ENCODE results near the gene PTH1R.

Gene PTH1R

GRCh38 chr3:46916278-46916677 is 38.8 kb downstream of the PTH1R start:
- TF ChIP-seq, protein P1, sequence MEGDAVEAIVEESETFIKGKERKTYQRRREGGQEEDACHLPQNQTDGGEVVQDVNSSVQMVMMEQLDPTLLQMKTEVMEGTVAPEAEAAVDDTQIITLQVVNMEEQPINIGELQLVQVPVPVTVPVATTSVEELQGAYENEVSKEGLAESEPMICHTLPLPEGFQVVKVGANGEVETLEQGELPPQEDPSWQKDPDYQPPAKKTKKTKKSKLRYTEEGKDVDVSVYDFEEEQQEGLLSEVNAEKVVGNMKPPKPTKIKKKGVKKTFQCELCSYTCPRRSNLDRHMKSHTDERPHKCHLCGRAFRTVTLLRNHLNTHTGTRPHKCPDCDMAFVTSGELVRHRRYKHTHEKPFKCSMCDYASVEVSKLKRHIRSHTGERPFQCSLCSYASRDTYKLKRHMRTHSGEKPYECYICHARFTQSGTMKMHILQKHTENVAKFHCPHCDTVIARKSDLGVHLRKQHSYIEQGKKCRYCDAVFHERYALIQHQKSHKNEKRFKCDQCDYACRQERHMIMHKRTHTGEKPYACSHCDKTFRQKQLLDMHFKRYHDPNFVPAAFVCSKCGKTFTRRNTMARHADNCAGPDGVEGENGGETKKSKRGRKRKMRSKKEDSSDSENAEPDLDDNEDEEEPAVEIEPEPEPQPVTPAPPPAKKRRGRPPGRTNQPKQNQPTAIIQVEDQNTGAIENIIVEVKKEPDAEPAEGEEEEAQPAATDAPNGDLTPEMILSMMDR (conservative IDR thresholded peaks at IDR 0.05; ENCODE audit: control insufficient read depth, insufficient read depth, low read depth, low read length), result no peak
- DNase-seq (ENCODE audit: low read depth), result no peak

DNA sequence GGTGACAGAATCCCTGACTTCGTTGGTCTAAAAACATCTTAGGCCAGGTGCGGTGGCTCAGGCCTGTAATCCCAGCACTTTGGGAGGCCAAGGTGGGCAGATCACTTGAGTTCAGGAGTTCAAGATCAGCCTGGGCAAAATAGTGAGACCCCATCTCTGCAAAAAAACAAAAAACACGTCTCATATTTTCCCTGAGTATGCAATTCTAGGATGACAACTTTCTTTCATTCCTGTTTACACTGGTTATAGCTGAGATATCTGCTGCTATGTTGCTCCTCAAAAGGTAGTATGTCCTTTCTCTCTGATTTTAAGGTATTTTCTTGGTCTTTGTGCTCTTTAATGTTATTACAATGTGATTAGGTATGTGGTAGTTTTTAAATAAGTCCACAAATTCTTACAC is 39.3 kb downstream of the PTH1R start:
- DNase-seq (ENCODE audit: low read depth), result no peak
- TF ChIP-seq, protein P1 (conservative IDR thresholded peaks at IDR 0.05; ENCODE audit: control insufficient read depth, insufficient read depth, low read depth, low read length), result no peak
- no peak overlapping the region for H3K4me3 ChIP-seq (ENCODE audit: control insufficient read depth, low read depth, low read length)

More at GRCh38 chr3:46916278-46916677, 38.8 kb downstream of the PTH1R start:
- no peak overlapping the region for H3K4me3 ChIP-seq (ENCODE audit: control insufficient read depth, low read depth, low read length)

DNA sequence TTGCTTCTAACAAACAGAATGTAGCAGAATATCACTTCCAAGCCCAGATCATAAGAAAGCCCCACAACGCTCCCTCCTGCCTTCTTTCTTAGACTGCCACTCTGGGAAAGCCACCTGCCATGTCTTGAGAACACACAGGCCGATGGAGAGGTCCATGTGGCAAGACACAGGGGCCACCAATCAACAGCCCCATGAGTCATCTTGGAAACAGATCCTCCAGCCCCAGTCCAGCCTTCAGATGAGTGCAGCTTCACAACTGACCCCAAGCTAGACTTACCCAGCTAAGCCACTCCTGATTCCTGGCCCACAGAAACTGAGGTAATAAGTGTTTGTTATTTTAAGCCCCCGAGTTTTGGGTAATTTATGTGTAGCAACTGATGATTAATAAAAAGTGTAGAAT is 39.7 kb downstream of the PTH1R start:
- TF ChIP-seq, protein P1 (conservative IDR thresholded peaks at IDR 0.05; ENCODE audit: control insufficient read depth, insufficient read depth, low read depth, low read length), result no peak
- peak; percentile 14 for DNase-seq (ENCODE audit: low read depth)
- no peak overlapping the region for H3K4me3 ChIP-seq (ENCODE audit: control insufficient read depth, low read depth, low read length)

DNA sequence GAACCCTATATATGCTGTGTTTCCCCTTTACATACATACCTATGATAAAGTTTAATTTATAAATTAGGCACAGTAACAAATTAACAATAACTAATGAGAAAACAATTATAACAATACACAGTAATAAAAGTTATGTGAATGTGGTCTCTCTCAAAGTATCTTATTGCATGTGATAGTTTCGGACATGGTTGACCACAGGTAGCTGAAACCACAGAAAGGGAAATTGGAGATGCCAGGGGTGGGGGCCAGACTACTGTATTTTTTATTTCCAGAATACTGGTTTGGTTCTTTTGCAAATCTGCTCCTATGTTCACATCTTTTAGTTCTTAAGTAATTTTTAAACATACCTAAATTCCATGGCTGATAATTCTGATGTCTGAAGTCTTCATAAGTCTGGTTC is 40.7 kb downstream of the PTH1R start:
- TF ChIP-seq, protein P1 (conservative IDR thresholded peaks at IDR 0.05; ENCODE audit: control insufficient read depth, insufficient read depth, low read depth, low read length), result no peak
- H3K4me3 ChIP-seq (ENCODE audit: control insufficient read depth, low read depth, low read length), result no peak overlapping the region
- no peak for DNase-seq (ENCODE audit: low read depth)

DNA sequence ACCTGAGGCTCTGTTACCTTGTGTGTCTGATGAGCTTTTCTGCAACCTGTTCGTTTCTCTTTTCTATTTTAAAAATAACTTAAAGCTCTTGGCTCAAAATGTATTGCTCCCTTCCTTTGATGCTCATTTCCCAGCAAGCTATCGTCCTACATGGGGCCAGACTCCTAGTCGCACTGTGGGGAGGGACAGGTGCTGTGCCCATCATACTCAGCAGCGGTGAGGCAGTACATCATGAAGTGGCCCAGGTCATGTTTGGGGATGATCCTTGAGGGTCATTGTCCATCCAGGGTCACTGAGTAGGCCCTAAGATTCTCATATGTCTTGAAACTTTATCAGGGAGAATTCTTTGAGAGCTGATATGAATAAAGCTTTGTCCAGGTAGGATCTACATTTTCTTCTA is 41.1 kb downstream of the PTH1R start:
- DNase-seq (ENCODE audit: low read depth), result no peak
- TF ChIP-seq, protein P1 (conservative IDR thresholded peaks at IDR 0.05; ENCODE audit: control insufficient read depth, insufficient read depth, low read depth, low read length), result no peak
- no peak overlapping the region for H3K4me3 ChIP-seq (ENCODE audit: control insufficient read depth, low read depth, low read length)

- no peak overlapping the region for H3K4me3 ChIP-seq (ENCODE audit: control insufficient read depth, low read depth, low read length)
- TF ChIP-seq, protein P1 (conservative IDR thresholded peaks at IDR 0.05; ENCODE audit: control insufficient read depth, insufficient read depth, low read depth, low read length), result no peak
- no peak for DNase-seq (ENCODE audit: low read depth)
Measured at GRCh38 chr3:46921041-46921440, 43.5 kb downstream of the PTH1R start.

- no peak overlapping the region for H3K4me3 ChIP-seq (ENCODE audit: control insufficient read depth, low read depth, low read length)
- TF ChIP-seq, protein P1 (conservative IDR thresholded peaks at IDR 0.05; ENCODE audit: control insufficient read depth, insufficient read depth, low read depth, low read length), result no peak
- DNase-seq (ENCODE audit: low read depth), result no peak
Measured at GRCh38 chr3:46921871-46922271, 44.4 kb downstream of the PTH1R start.

Measured in fibroblast of mammary gland (primary cell).